ENCODE data around the gene CHST9.

Gene CHST9

DNA sequence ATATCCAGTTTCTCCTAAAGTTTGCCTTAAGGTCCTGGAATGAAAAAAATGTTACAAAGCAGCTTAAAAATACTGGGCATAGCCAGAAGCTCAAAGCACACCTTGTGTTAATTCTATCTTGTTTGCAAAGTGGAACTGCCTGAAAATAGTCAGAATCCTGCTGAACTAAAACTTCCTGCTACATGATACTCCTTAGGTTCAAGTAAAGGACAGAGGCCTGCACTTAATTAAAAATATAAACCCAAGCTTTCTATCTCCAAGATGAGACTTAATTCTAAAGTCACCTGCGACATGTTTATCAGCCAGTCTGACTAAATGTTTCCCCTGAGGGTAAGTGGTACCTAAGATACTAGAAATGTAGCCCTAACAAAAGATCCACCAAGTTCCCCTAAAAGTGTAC lies 103.4 kb downstream of the CHST9 start:
- DNase-seq, result no peak

DNA sequence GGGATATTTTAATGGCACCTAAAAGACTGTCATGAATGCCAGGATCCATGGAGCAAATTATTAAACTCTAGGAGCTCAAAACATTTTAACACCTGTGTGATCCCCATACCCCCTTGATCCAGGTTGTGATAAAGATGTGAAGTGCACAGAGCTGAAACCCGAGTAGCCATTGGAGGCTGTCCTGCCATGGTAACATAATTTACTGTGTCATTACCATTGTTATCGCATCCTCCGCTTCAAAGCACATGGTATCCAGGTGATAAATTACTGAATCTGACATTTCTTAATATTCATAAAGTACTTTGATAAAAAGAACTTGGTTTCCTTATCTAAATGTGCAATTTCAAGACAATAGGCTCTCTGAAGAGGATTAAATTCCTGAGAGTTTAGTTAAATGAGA lies 109.3 kb downstream of the CHST9 start:
- DNase-seq, result no peak

DNA sequence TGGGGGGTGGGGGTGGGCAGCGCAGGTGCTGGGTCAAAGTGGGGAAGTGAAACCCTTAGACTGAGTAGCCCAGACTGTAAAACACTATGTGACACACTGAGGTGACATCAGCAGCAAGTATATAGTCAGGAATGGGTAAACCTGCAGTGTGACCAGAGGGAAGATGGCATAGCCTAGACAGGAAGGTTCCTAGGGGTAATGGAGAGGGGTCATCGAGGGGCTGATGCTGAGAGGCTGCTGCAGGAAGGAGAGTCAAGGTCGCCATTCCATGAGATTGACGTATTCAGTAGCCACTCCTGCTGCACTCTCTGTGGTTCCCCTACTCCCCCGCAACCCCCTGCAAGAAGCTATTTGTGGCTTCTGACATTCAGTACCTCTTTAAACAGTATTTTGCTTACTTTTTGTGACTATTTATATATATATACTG lies 111.7 kb downstream of the CHST9 start:
- no peak for DNase-seq

DNA sequence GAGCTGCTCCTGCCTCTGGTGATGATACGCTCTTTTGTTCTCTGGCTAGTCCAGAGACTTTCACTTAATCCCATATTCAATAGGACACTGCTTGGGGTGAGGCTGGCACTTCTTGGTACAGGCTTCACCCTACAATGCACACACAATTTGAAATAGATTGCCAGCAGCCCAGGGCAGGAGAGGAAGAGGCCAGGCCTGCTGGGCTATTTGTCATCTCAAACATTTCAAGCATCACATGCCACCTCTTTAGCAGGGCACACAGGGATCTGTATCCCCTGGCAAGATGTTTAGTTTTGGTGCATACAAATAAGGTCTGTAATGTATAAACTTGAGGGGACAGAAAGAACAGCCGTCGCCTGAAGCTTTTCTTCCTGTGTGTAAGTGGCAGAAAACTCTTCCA lies 120.4 kb downstream of the CHST9 start:
- no peak for DNase-seq

DNA sequence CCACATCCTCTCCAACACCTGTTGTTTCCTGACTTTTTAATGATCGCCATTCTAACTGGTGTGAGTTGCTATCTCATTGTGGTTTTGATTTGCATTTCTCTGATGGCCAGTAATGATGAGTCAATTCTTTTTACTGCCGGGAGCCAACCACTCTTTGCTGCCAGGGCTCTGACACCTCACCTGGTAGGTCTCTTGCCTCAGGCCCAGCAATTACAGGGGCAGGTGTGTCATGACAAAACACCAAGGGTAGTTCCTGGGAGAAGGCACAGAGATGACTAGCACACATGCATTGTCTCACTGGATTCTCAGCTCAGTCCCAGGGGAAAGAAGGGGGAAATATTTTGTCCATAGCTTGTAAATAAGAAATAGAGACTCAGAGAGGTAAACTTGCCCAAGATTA lies 122.3 kb downstream of the CHST9 start:
- DNase-seq, result no peak

DNA sequence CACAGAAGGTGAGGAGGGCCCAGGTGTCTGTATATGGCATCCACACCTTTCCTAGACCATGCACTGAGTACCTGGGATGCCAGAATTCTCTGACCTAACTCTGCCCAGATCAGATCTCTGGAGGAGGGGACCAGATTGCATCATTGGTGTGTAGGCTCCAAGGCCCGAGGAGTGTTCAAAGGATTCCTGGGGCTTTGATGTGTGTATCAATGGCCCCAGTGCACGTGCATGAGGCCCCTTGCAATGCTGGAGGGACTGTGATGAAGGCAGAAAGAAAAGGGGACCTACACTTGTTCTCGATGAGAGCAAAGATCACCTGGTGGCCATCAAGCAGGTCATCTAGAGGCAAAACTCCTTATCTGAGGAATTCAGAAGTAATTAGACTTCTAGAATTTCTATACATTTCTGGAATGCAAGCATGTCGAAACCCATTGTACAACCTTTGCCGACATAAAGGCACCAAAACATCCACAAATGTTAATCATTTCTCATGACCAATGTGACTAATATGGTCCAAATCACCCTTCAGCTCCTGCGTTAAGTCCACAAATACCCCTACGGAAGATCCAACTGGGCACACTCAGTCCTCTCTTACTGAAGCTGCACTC lies 123.5 kb downstream of the CHST9 start:
- no peak for DNase-seq

DNA sequence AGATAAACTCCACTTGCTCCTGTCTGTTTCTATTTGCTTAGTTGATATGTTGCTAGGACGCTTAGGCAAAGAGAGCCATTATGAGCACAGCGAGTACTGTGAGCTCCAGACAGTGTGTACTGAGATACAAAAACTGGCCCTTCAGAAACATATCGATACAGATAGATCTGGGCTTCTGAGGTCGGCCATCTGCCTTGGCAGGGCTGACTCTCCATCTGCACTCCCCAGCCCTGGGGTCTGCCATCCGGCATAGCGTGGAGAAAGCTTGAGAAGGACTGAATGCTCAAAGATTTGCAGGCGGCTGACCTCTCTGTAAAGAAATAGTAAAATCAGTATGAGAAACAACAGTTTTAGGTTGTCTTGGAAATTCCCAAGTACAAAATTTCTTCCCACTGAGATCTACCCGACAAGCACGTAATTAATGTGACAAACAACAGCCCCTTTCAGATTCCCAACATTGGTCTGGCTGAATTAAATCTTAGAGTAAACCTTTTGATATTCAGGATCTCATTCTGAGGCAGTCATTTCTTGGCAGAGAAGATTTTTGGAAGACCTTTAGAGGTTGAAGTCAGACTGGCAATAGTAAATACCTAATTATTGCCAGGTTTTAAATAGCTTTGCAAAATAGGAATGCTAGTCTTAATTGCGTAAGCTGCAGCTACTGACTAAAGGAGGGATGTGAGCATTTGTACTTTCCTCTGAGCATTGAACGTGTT lies 127.4 kb downstream of the CHST9 start:
- DNase-seq, result no peak

DNA sequence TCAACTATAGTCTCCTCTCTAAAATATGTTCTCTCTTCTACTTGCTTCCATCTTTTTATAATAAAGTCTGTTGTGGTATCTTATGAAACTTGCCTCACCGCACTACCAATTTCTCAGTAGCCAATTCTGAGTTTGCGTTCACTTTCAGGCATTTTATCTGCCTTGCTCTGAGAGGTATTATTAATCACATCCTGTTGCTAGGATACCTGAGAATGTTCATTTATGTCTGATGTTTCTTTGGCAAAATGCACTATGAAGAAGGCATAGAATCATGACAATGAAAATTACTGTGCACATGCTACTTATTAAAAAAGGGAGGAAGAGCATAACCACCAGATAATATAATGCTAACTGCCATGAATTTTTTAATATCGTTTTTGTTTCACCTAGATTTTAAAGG lies 130.2 kb downstream of the CHST9 start:
- no peak for DNase-seq

DNA sequence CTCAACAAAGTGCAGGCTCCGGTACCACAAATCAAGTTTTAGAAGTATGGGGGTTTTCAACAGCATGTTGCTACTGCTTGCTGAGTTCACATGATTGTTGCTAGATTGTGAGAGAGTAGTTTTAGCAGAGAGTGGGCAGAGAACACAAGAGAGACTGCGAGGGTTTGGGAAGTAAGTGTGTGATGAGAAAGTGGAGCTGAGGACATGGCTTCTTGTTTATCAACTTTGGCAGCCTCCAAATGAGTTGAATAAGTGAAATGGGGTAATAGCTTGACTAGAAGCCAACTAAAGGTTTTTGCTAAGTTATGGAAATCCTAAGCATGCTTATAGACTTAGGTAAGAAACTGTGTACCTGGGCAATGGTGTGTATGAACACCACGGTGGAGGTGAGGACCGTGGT lies 135.1 kb downstream of the CHST9 start:
- DNase-seq, result no peak

DNA sequence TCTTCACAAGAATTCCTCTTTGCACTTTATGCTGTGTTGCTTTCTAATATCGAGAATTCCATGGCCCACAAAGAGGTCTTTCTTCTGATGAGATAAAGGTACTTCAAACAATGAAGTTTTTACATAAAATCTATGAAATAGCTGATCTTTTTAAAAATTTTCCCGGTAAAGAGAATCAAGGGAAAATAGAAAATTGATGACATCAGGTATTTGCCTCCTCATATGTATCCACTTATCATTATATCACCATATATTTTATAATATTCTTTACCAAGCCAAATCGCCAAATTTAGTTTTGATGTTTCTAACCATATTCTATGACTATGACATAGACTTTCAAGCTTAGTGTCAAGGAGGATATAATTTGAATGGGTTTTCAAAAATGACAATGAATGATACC lies 139.8 kb downstream of the CHST9 start:
- DNase-seq, result no peak

DNA sequence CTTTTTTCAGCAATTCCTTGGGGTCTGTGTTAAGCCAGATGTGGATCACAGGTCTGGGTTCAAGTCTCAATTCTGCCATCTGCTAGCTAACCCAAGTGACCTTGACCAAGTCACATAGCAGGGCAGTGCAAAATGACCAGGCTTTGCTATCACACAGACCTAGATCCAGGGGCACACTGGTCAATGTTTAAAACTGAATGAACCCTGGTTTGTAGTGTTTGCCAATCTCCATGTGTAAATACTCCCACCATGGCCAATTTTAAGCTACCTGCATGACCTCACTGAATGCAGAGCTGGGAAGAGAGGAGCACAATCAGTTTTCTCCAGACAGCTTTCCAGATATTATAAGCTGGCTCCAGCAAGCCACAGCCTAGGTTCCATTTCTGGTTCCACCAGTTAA lies 142.9 kb downstream of the CHST9 start:
- DNase-seq, result no peak

DNA sequence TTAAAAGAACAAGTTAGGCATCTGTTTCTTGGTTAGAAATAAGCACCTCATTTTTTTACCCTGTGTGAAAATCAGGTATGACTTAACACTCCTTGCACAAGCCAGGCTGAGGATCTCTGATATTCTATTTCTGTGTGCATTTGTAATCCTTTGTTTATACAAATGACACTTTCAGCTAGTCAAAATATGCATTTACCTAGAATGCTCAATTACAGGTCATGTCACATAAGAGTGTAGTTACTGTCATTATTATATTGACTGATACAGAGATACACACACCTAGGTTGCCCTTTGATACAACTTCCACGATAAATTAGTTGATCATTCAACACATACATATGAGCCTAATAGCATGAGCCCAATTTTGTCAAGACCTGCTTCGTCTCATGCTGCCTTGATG lies 144.3 kb downstream of the CHST9 start:
- no peak for DNase-seq

DNA sequence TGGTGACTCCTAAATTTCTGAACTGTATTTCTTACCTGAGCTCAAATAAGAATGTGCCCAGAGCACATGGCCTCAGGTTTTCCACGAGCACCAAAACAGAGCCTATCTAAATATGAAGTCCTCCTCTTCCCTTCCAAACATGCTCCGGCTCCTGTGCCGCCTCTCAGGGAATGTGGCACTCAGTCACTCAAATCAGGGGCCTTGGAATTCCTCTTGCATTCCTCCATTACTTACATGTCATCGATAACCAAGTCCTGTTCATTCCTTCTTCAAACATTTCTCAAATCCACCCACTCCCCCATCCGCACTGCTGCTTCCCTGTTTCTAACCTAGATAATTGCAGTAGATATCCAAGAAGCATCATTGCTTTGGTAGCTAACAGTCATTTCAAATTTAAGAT lies 151.4 kb downstream of the CHST9 start:
- DNase-seq, result no peak

DNA sequence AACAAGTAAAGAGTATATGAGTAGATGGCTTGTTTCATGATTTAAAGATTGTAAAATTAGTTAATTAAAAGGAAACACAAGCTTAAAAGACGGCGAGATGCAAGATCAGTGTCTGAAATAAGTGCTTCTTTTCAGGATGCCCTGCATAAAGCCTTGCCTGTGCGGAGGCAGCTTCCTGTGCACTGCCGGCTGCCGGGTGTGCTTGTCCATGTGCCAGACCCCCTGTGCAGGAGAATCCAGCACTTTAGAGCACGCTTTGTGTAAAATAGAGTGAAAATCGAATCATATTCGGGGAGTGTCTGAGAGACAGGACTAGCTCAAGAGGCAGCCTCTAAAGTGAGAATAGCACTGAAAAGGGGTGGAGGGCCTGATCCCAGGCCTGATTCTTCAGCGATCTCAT lies 154.7 kb downstream of the CHST9 start:
- DNase-seq, result no peak

DNA sequence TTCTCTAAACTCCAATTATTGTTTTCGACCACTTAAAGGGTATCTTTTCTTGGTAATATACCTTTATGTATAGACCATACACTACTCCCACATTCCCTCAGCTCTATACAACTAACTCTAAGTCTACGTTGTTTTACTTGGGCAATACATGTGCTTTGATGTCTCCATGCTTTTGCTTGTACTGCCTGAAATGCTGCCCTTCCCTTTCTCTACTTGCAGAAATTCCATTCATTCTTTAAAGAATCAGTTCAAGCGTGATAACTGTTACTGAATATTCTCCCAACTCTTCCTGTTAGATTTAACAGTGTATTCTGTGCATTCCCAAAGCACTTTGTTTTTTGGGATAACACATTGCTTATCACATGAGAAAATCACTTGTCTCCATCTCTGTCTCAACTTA lies 162.6 kb downstream of the CHST9 start:
- no peak for DNase-seq

DNA sequence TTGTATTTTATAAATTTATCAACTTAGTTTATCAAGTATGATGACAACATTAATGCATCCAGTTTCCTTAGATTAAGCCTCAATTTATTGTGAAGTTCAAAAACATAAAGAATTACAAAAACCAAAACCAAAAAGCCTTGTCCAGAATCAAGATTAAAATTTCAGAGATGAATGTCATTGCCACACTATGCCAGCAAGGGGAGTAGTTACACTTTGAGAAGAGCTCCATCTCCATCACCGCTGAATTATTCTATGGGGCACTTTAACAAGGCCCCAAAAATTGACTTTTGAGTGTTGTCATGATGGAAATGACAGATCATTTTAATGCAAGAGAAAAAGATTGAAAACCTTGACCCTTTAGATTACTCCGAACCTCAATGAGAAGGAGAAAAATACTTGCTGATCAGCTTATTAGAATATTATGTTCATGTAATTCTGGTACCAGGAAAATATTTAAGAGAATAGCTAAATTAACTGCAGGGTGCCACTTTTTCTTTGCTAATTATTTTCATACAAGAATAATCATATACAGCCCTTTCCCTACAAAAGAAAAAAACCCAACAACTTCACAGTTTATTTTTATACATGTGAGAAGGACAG lies 167.1 kb downstream of the CHST9 start:
- no peak for DNase-seq

DNA sequence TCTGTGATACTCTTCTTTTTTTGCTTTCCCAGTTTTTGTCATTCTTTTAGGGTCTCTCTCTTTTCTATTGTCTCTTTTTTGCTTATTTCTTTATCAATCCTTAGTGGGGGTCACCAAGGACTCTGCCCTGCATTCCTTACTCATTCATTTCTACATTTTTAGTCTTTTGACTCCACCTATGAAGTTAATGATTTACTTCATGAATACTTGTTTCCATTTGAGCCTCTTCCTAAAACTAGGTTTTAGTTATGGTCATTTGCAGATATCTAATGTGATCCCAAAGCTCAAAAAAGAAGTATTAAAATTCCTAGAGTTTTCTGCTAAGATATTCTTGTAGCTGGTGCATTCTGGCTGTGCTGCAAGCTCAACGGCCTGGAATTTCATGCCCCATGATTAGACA lies 170.3 kb downstream of the CHST9 start:
- DNase-seq, result no peak

DNA sequence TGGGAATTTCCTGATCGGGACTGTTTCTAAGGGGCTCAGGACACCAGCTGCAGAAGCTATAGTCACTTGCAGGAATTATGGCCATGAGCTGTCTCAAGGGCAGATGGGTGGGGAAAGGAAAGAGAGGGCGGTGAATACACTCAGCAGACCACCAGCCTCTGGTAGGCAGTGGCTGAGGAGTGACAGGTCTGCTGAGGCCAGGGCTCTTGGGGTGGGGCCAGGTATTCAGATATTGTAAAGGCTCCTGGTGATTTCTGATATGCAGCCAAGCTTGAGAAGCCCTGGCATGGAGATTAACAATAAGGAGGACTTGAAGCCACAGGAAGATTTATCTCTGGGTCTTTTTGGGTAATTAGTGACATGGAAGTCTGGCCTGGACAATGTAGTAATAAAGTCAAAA lies 174.3 kb downstream of the CHST9 start:
- no peak for DNase-seq

DNA sequence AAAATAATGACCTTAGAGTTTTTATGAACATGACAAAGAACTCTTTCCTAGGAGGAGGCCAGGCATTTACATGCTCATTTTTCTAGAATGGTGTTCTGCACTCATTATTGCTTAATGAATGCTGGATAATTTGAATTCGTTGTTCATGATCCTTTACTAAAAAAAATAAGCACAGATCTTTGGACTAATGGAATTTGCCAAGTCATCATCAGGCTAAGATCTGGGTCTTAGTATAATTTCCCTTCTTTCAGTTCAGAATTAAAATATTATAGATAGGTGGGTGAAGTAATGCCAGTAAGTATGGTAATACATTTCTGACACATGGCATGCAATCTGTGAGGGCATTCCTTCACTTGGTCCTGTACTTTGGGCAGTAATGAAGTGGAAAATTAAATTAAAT lies 175.8 kb downstream of the CHST9 start:
- no peak for DNase-seq

DNA sequence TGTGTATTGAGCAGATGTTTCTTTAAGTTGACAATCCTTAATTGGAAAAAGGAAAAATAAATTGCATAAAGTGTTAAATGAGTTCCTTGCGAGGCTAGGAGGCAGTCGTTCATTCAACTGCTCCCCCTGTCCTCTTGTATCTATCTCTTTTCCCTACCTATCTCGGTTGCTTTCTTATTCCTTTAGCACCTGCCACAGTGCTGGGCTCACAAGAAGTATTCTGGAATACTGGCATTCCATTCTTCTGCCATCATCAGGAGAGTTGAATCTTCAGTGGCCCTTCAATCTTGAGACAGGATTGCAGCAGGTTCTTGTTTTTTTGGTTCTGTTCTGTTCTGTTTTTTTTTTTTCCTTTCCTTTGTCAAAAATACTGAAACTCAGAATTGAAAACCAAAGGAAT lies 176.5 kb downstream of the CHST9 start:
- DNase-seq, result no peak

DNA sequence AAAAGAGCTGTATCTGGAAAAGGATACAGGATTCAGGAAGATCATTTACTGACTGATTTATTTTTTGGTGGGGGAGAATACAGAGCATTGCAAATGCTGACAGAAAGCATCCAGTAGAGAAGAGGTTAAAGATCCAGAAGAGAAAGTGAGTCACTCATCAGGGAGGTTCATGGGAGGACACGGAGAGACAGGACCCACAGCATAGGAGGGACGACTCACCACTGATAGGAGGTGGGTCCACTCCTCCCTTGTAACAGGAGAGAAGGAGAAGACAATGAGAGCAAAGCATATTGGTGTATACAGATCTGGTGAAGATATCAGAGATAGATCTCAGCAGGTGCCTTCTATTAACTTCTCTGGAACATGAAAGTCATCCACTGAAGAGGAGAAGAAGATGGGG lies 177.2 kb downstream of the CHST9 start:
- no peak for DNase-seq

DNA sequence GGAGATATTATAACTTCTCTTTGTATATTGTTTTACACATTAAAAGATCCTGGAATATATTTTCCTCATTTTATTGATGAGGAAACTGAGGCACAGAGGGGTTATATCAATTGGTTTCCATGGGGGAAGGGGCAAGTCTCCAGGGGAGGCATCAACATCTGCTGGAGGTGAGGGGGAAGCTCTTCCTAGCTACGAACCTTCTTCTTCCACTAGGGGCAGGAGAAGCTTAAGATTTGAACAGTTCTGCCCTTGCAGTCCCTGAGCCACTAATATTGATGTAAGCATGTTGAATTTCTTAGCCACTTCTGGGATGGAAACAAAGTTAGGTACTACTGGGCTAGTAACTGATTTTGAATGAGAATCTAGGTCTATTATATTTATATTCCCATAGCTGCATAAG lies 179.5 kb downstream of the CHST9 start:
- DNase-seq, result no peak

DNA sequence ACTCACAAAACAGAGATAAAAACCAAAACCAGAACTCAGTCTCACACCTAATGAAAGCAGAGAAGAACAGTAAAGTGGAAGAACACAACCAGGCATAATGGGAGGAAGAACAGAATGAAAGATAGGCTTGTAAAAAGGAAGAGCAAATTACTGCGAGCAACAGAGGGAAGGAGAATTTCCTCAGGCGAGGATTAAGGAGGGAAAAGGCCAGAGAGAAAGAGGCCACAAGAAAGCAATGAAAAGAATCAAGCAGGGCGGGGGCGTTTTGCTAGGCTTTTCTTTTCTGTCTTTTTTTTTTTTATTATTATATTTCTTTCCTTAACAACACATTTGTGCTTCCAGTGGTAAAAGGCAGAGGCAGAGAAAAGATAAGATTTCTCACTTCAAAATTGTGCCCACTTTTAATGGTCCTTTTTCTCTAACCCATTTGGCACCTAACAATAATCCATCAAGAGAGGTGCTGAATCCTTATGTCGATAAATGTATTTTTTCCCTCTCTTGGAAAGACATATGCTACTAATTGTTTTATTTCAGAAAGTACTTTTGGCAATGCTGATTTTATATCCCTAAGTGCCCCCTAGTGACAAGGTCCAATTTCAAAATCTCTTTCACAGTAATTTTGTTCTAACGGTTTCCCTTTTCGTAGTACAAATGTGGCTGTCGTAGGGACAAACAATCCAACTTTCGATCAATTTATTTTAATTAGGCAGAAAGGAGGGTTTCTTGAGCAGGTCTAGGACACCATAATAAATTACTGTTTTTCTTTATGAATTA lies 180.9 kb downstream of the CHST9 start:
- DNase-seq, result no peak

DNA sequence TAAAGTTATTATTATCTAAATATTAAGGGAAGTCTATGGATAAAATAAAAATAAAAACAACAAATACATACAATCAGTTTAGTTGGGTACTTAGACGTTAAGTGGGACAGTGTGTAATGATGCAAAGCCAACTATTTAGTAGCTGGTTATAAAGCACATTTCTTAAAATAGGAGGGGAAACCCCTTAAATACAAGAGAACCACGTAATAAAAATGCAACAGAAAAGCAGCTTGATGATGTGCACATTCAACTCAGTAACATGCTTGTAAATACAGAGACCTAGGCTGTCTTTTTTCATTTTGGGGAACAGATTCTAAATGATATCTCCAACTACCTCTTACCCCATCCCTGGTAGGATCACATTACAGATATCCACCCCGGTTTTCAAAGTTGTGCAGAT lies 185.3 kb downstream of the CHST9 start:
- DNase-seq, result no peak

Measured in SHP77 treated with DMSO at 0.1 percent for 48 hours (cell line).